ENCODE results near the gene KIF5C.

KIF5C gene

DNA sequence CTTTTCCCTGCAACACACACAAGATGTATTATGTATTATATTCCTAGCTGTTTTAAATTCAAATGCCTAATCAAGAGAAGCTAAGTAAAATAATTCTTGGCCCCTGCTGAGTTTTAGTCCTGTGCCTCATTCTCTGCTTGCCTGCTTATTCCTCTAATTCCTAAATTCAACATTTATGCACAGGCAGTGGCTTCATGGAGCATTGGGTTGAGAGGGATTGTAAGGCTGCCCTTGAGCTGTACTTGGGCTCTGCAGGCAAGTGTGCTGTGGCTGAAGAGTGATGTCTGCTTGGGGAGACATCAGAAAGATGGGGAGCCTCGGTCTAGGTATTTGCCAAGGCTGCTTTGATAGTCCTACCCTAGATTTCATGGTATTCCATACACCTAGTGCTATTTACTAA, 27.8 kb downstream of the KIF5C start:
- H3K9ac ChIP-seq, result no peak overlapping the region
- TF ChIP-seq Cebpa-rat (IDR thresholded peaks at IDR 0.05), result no peak
- H4K20me1 ChIP-seq, result no peaks in the 10 kb centered on the region
- no peaks in the 10 kb centered on the region for H3K36me3 ChIP-seq
- no peak overlapping the region for H3K27ac ChIP-seq
- H3K4me3 ChIP-seq, result no peak overlapping the region
- H3K4me1 ChIP-seq, result peaks cover 26% of the 10 kb centered on the region
- H3K27me3 ChIP-seq, result no peaks in the 10 kb centered on the region
- 0 out of 2 replicates have a peak, but pooled peaks cover 8% of the 10 kb centered on the region for H3K9me3 ChIP-seq
- H3K4me2 ChIP-seq, result no peak overlapping the region

GRCh38 chr2:148903294-148903693, 28.3 kb downstream of the KIF5C start:
- no peak overlapping the region for H3K4me3 ChIP-seq
- H3K9ac ChIP-seq, result no peak overlapping the region
- H4K20me1 ChIP-seq, result no peaks in the 10 kb centered on the region
- H3K9me3 ChIP-seq, result 0 out of 2 replicates have a peak, but pooled peaks cover 8% of the 10 kb centered on the region
- peaks cover 26% of the 10 kb centered on the region for H3K4me1 ChIP-seq
- no peak overlapping the region for H3K27ac ChIP-seq
- H3K4me2 ChIP-seq, result no peak overlapping the region
- no peaks in the 10 kb centered on the region for H3K27me3 ChIP-seq
- H3K36me3 ChIP-seq, result no peaks in the 10 kb centered on the region
- no peak for TF ChIP-seq Cebpa-rat (IDR thresholded peaks at IDR 0.05)

DNA sequence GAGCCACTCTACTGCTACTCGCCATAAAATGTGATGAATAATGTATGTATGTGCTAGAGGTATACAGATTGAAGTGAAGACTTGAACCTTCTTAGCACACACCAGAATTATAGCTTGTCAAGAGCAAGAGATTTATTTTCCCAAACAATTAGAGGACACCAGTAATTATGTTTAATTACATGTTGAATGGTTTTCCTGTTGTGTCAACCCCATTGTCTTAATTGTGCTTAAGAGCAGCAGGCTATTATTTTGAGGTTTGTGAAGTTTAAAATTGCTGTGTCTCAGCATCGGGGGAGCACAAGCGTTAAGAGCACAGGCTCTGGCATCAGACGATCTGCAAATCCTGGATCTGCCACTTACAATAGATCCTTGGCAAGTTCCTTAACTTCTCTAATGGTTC, 29.0 kb downstream of the KIF5C start:
- H3K9ac ChIP-seq, result no peak overlapping the region
- H3K4me2 ChIP-seq, result no peak overlapping the region
- peaks cover 26% of the 10 kb centered on the region for H3K4me1 ChIP-seq
- H3K27ac ChIP-seq, result no peak overlapping the region
- H4K20me1 ChIP-seq, result no peaks in the 10 kb centered on the region
- TF ChIP-seq Cebpa-rat (IDR thresholded peaks at IDR 0.05), result no peak
- H3K36me3 ChIP-seq, result no peaks in the 10 kb centered on the region
- H3K9me3 ChIP-seq, result 0 out of 2 replicates have a peak, but pooled peaks cover 8% of the 10 kb centered on the region
- no peak overlapping the region for H3K4me3 ChIP-seq
- no peaks in the 10 kb centered on the region for H3K27me3 ChIP-seq

GRCh38 chr2:148906124-148906523, 31.1 kb downstream of the KIF5C start:
- Histone ChIP-seq H3K9ac (no peak overlapping the region), H3K27ac (no peak overlapping the region), H3K36me3 (no peaks in the 10 kb centered on the region), H3K27me3 (no peaks in the 10 kb centered on the region), H3K9me3 (0 out of 2 replicates have a peak, but pooled peaks cover 8% of the 10 kb centered on the region), H3K4me1 (peaks cover 22% of the 10 kb centered on the region), H4K20me1 (no peaks in the 10 kb centered on the region), H3K4me3 (no peak overlapping the region), H3K4me2 (no peak overlapping the region)
- TF ChIP-seq Cebpa-rat (IDR thresholded peaks at IDR 0.05), result no peak

DNA sequence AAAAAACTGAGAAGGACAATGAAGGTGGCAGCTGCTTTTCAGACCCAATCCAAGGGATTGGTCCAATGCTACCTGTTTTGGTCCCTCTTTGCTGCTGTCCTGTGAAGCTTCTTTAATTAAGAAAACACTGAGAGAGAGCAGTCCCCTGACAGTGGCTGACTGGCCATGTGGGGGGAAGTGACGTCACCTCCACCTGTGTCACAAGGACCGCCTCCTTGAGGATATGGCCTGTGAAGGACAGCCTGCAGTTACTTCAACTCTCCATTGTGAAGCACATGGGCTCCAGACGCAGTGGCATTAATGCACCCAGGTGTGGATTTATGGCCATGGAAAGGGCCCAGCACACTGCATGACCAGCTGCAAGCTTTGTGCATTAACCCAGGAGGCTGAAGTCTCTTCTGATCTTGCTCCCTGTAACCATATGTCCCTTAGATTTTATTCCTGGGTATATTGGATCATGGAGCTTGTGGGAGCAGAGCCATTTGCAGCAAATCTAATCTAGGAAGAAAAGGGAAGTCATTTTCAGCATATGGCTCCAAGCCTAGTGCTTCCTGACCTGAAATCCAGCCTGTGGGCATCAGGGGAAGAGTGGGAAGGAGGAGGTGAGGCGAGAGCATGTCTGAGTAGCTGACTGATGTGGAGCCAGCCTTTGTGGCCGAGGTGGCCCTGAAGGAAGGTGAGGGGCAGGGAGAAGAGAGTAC, 32.2 kb downstream of the KIF5C start:
- Histone ChIP-seq H3K4me2 (0 out of 2 replicates have a peak overlapping the region, but pooled peaks have one; percentile 11), H3K27me3 (no peaks in the 10 kb centered on the region), H3K9me3 (0 out of 2 replicates have a peak, but pooled peaks cover 8% of the 10 kb centered on the region), H3K4me1 (peaks cover 14% of the 10 kb centered on the region), H3K9ac (no peak overlapping the region), H3K36me3 (no peaks in the 10 kb centered on the region), H3K27ac (no peak overlapping the region), H3K4me3 (no peak overlapping the region), H4K20me1 (no peaks in the 10 kb centered on the region)
- no peak for TF ChIP-seq Cebpa-rat (IDR thresholded peaks at IDR 0.05)

GRCh38 chr2:148909114-148909513, 34.1 kb downstream of the KIF5C start:
- H3K36me3 ChIP-seq, result no peaks in the 10 kb centered on the region

DNA sequence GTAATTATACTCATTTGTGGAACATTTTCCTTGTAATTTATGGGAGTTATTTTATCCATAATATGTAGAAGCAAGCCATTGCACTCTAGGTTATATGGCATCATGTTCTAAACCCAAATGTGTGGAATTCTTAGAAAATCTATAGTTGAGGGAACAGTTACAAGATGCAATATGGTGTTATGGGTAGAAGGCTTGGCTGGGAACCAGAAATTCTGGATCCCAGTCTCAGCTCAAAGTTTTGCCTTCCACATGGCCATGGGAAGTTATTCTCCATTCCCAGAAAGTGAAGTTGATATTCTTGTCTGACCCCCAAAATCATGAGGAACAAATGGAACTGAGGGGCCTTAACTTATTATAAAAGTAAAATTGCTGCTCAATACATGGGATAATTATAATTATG, 38.0 kb downstream of the KIF5C start:
- H4K20me1 ChIP-seq, result no peaks in the 10 kb centered on the region
- no peaks in the 10 kb centered on the region for H3K36me3 ChIP-seq
- H3K27me3 ChIP-seq, result no peaks in the 10 kb centered on the region
- no peak overlapping the region for H3K4me3 ChIP-seq
- TF ChIP-seq Cebpa-rat (IDR thresholded peaks at IDR 0.05), result no peak
- no peak overlapping the region for H3K27ac ChIP-seq
- H3K9me3 ChIP-seq, result peaks cover 1% of the 10 kb centered on the region; the same call in 1 of the 2 replicates
- H3K9ac ChIP-seq, result no peak overlapping the region
- no peaks in the 10 kb centered on the region for H3K4me1 ChIP-seq
- no peak overlapping the region for H3K4me2 ChIP-seq

More at GRCh38 chr2:148909114-148909513, 34.1 kb downstream of the KIF5C start:
- Histone ChIP-seq H3K27ac (no peak overlapping the region), H3K9ac (no peak overlapping the region), H3K4me1 (peaks cover 14% of the 10 kb centered on the region), H3K9me3 (0 out of 2 replicates have a peak, but pooled peaks cover 8% of the 10 kb centered on the region), H3K27me3 (no peaks in the 10 kb centered on the region), H3K4me2 (no peak overlapping the region), H4K20me1 (no peaks in the 10 kb centered on the region), H3K4me3 (no peak overlapping the region)
- TF ChIP-seq Cebpa-rat (IDR thresholded peaks at IDR 0.05), result no peak

GRCh38 chr2:148913492-148913891, 38.5 kb downstream of the KIF5C start:
- H3K9me3 ChIP-seq, result peaks cover 6% of the 10 kb centered on the region
- H3K4me1 ChIP-seq, result no peaks in the 10 kb centered on the region
- no peaks in the 10 kb centered on the region for H3K36me3 ChIP-seq
- H3K27me3 ChIP-seq, result no peaks in the 10 kb centered on the region
- TF ChIP-seq Cebpa-rat (IDR thresholded peaks at IDR 0.05), result no peak
- no peak overlapping the region for H3K4me2 ChIP-seq
- no peak overlapping the region for H3K4me3 ChIP-seq
- H3K9ac ChIP-seq, result no peak overlapping the region
- no peak overlapping the region for H3K27ac ChIP-seq
- no peaks in the 10 kb centered on the region for H4K20me1 ChIP-seq

- peaks cover 12% of the 10 kb centered on the region for H3K9me3 ChIP-seq
- TF ChIP-seq Cebpa-rat (IDR thresholded peaks at IDR 0.05), result no peak
- no peak overlapping the region for H3K9ac ChIP-seq
Measured at GRCh38 chr2:148914463-148914862, 39.4 kb downstream of the KIF5C start.

GRCh38 chr2:148917431-148917830, 42.4 kb downstream of the KIF5C start:
- no peak overlapping the region for H3K27ac ChIP-seq
- peaks cover 12% of the 10 kb centered on the region for H3K9me3 ChIP-seq
- no peaks in the 10 kb centered on the region for H3K4me1 ChIP-seq
- no peak overlapping the region for H3K4me3 ChIP-seq
- no peaks in the 10 kb centered on the region for H3K36me3 ChIP-seq
- H3K9ac ChIP-seq, result no peak overlapping the region
- H3K27me3 ChIP-seq, result no peaks in the 10 kb centered on the region
- TF ChIP-seq Cebpa-rat (IDR thresholded peaks at IDR 0.05), result no peak
- no peak overlapping the region for H3K4me2 ChIP-seq
- H4K20me1 ChIP-seq, result no peaks in the 10 kb centered on the region

More at GRCh38 chr2:148914463-148914862, 39.4 kb downstream of the KIF5C start:
- H4K20me1 ChIP-seq, result no peaks in the 10 kb centered on the region
- H3K4me3 ChIP-seq, result no peak overlapping the region
- H3K4me1 ChIP-seq, result no peaks in the 10 kb centered on the region
- H3K27me3 ChIP-seq, result no peaks in the 10 kb centered on the region
- H3K36me3 ChIP-seq, result no peaks in the 10 kb centered on the region
- H3K4me2 ChIP-seq, result no peak overlapping the region
- no peak overlapping the region for H3K27ac ChIP-seq
